NOMO-1 treated with dmso at 0.1 percent for 144 hours (cell line): ENCODE data around the gene KATNAL2.
A peak's percentile ranks its signal among the peaks of the same experiment; 100 is the strongest.

Experiments used
- DNase-seq: peaks from one replicate; lab custom pipeline; 2025; ENCODE audit not compliant: unreplicated experiment; lab: John Stamatoyannopoulos, UW

Gene KATNAL2, protein sequence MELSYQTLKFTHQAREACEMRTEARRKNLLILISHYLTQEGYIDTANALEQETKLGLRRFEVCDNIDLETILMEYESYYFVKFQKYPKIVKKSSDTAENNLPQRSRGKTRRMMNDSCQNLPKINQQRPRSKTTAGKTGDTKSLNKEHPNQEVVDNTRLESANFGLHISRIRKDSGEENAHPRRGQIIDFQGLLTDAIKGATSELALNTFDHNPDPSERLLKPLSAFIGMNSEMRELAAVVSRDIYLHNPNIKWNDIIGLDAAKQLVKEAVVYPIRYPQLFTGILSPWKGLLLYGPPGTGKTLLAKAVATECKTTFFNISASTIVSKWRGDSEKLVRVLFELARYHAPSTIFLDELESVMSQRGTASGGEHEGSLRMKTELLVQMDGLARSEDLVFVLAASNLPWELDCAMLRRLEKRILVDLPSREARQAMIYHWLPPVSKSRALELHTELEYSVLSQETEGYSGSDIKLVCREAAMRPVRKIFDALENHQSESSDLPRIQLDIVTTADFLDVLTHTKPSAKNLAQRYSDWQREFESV

DNA sequence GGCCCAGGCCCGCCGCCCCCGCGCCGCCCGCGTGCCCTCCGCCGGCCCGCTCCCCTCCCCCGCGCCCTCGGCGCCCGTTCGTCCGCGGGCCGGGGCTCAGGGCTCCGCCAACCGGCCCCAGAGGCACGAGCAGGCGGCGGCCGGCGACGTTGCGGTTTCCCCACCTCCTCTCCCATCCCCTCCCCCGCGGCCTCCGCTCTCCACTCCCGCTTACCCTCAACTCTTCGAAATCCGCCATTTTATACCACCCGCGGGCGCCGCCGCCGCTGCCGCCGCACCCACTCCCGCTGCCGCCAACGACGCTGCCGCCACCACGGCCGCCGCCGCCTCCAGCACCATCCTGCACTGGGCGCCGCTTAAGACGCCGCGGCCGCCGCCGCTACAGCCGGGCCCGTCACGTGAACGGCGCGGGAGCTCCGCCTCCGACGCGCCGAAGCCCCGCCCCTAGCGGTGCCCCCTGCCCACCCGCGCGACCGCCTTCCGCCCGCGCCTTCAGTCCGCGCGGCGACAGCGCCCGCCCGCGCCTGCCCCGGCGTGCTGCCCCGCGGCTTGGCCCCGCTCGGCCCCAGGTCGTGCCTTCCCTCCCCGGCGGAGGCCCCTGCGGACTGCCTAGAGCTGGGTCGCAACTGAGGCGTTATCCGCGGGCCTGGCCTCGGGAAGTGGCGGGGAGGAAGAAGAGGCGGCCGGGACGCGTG, at the start of gene KATNAL2, which contains the start of gene PIAS2:
Gene KATNAL2 (plus strand): TSS at position 495 of the 695 bp plus-strand sequence. CDS start 29,271 bp downstream, outside the sequence.
Gene PIAS2 (minus strand): TSS at position 400 of the 695 bp plus-strand sequence. CDS start 162 bp downstream, at position 238.
- DNase-seq, result peak; percentile 73

GRCh38 chr18:46868169-46868921, 49.1 kb upstream of the KATNAL2 start:
- no peak for DNase-seq

DNA sequence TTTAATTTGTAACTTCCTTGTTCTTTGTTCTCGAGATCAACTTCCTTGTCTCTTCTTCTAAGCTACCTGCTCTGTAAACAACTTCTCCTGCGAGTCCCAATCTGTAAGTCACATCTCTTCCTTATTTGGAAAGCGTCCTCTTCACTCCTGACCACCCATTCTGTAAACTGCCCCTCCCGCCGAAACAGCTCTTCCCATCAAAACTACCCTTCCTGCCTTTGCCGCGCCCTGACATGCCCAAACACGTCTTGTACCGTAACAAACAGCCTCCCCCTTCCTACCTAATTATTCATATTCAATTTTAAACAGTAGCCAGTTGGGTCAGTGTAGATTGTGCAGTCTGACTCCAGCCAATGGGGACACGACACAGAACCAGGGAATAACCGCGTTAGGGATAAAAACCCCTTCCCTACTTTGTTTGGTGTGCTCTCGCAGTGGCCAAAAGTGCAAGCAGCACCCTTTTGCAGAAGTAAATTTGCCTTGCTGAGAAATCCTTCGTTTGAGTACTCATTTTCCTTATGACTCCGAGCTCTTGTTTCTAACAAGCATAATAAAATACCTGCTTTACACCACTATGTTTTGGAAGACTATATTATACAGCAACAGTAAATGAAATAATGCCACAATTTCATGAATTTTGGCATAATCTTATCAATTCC, 39.9 kb upstream of the KATNAL2 start:
- no peak for DNase-seq

GRCh38 chr18:46883180-46883579, 34.2 kb upstream of the KATNAL2 start:
- no peak for DNase-seq

DNA sequence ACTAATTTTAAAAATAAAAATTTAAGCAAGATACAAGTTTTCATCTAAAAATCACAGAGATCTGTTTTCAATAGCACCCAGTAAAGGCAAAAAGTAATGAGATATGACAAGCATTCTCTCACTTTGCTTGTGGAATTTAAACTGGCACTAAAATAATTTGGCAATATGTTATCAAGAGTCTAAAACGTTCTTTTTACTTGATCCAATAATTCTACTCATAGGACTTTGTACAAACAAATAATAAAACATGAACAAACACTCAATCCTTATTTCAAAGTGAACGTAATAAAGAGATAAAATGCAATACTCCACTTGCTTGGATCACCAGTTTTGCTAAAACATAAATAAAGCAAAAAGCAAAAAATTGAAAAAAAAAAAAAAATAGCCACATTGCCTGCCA, 30.5 kb upstream of the KATNAL2 start:
- no peak for DNase-seq

- no peak for DNase-seq
Measured at GRCh38 chr18:46888965-46889364, 28.4 kb upstream of the KATNAL2 start.

- no peak for DNase-seq
Measured at GRCh38 chr18:46891742-46892214, 25.6 kb upstream of the KATNAL2 start.

DNA sequence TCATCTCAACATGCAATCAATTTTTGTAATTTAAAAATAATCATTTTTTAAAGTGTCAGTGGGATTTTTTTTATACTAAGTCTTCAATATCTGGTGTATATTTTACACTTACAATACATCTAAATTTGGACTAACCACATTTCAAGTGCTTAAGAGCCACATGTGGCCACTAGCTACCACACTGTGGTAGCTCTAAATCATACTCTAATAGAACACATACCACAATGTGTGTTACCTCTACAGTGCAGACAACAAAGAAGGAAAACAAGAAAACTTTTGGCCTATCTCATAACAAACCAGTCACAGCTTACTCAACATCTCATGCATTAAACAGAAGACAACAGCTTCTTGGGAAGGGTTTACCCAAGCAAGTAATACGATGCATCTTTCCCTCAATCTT, 24.6 kb upstream of the KATNAL2 start:
- no peak for DNase-seq

- no peak for DNase-seq
Measured at GRCh38 chr18:46893360-46893759, 24.0 kb upstream of the KATNAL2 start.

GRCh38 chr18:46894124-46894523, 23.3 kb upstream of the KATNAL2 start:
- no peak for DNase-seq

- DNase-seq, result no peak
Measured at GRCh38 chr18:46899274-46899948, 18.0 kb upstream of the KATNAL2 start.

- DNase-seq, result no peak
Measured at GRCh38 chr18:46903406-46903805, 14.0 kb upstream of the KATNAL2 start.

- DNase-seq, result no peak
Measured at GRCh38 chr18:46909497-46909896, 7.9 kb upstream of the KATNAL2 start.

DNA sequence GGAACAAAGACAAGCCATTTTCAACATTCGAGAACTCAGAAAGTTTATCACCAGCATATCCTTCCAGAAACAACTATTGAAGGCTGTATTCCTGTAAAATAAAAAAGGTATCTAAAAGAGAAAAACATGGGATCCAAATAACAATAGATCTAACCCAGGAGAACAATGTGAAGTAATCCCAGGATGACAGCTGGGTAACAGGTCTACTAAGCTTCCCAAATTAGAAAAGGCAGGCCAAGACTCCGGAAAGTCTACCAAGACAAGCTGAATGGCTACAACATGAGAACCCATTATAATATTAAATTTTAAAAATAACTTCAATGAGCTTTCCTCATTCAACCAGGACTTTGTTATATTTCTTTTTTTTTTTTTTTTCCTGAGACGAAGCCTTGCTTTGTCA, 6.5 kb upstream of the KATNAL2 start:
- no peak for DNase-seq

GRCh38 chr18:46915800-46916550, 1.4 kb upstream of the KATNAL2 start:
- no peak for DNase-seq

DNA sequence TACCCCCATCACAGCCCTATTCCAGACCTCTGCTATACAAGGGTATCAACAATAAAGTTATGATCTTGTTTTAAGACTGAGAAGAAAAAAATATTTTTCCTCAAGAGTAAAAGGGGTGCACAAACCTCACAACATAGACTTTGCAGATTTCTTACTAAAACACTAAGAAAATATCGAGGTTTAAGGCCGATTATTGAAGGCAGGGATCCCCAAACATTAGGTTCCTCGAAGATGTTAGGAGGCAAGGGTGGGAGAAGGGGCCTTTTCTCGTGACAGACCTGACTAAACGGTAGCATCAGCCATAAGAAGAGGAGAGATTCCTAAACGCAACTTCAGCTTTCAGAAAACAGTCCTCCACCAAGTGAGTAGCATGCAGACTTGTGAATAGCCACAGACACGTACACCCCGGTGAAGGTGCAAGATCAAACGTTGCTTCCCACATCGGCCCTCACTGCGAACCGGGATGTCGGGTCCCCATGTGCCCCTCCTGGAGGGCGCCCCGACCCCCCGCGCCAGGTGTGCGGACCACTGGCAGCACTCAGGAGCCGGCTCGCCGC, 773 bp upstream of the KATNAL2 start:
- no peak for DNase-seq

GRCh38 chr18:46917803-46918600, 600 bp downstream of the KATNAL2 start:
- no peak for DNase-seq

DNA sequence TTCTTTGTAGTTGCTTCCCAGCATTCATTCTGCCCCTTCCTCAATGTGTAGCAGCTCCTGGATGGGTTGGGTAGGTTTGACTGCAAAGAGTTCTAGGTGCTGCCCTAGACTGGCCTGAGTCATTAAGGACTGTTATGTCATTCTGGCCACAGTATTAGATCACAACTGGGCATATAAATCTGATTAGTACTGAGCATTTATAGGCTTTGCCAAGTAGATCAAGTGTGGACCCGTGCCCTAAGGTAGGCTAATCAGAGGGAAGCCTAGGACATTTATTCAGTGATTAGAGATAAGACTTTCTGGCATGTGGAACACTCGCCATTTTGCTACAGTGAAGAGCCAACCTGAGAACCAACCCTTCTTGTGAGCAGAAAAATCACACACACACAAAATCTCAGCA, 2.7 kb downstream of the KATNAL2 start:
- no peak for DNase-seq
